Esophagus squamous epithelium (tissue), 5 donors: ENCODE results near the gene PPP1R10. TPM values are rescaled to one million over a fixed set of nuclear protein-coding genes. Genes with fewer than 3 reads are reported as not detected.

Experiments used
- DNase-seq: peaks from one replicate; lab custom pipeline; 2025; lab: John Stamatoyannopoulos, UW
- H3K27ac ChIP-seq, 4 donors: fragments of 200-600 bp; sonication (generic); one replicate each; pipeline ENCODE4 v1.5.1; 2016 to 2019; ENCODE audit warnings: mild to moderate bottlenecking in 1 of 4
- H3K27me3 ChIP-seq, 4 donors: fragments of 200-600 bp; sonication (generic); 1 replicate in 3 of 4; 2 replicates in 1 of 4; pipeline versions ENCODE4 v1.5.1 to v1.6.0; 2017 to 2021; ENCODE audit warnings: antibody characterized with exemption in 1 of 4
- H3K36me3 ChIP-seq, 3 donors: fragments of 200-600 bp; sonication (generic); one replicate each; pipeline ENCODE4 v1.5.1; 2016 to 2019
- H3K4me1 ChIP-seq, 3 donors: fragments of 200-600 bp; sonication (generic); one replicate each; pipeline ENCODE4 v1.5.1; 2017 to 2019
- H3K4me3 ChIP-seq, 4 donors: fragments of 200-600 bp; sonication (generic); 1 replicate in 3 of 4; 2 replicates in 1 of 4; pipeline ENCODE4 v1.5.1; 2016 to 2019; ENCODE audit warnings: mild to moderate bottlenecking in 2 of 4, moderate library complexity in 1 of 4
- H3K9me3 ChIP-seq, 3 donors: fragments of 200-600 bp; sonication (generic); one replicate each; pipeline ENCODE4 v1.5.1; 2016 to 2019
- POLR2A ChIP-seq, 4 donors: fragments of 450-650 bp; IDR thresholded peaks; one replicate each; pipeline ENCODE4 v1.6.1; 2017; ENCODE audit warnings: antibody characterized with exemption in 4 of 4, mild to moderate bottlenecking in 4 of 4, moderate library complexity in 3 of 4
- WGBS, 2 donors: methylation state at CpG; one replicate each; pipeline ENCODE4 v1.1.5; 2018; 5-methylcytosine and 5-hydroxymethylcytosine counted together
- intact Hi-C: fragments of 100-400 bp; cut with DNase I; formaldehyde crosslinking; loops from one replicate; pipeline ENCODE4 v1.15.0; 2022
- small RNA-seq, 4 donors: library from RNA; depleted of rRNA; stranded (forward); fragments of <200 nt; gene quantifications; one replicate each; pipeline ENCODE3, GENCODE V24; 2016
- total RNA-seq, 4 donors: library from RNA; depleted of rRNA; stranded (reverse); fragments of >200 nt; gene quantifications; one replicate each; pipeline ENCODE4 v1.1.0, GENCODE V29; 2016
- TF ChIP-seq, protein P1 (sequence below), 6 experiments: fragments of 450-650 bp in 4 of 6; fragments of 200-600 bp in 2 of 6; sonication (generic) in 2 of 6; IDR thresholded peaks; one replicate each; pipeline ENCODE4 v1.5.1; 2016 to 2019; ENCODE audit warnings: antibody characterized with exemption in 6 of 6, mild to moderate bottlenecking in 4 of 6, moderate library complexity in 4 of 6
- donor health status: DM: yes; HTN: yes; CAD: no.

Gene PPP1R10
- total RNA-seq, 4 donors from 2014 or later, result 24.2 to 32.6 (median 25.9) TPM

DNA sequence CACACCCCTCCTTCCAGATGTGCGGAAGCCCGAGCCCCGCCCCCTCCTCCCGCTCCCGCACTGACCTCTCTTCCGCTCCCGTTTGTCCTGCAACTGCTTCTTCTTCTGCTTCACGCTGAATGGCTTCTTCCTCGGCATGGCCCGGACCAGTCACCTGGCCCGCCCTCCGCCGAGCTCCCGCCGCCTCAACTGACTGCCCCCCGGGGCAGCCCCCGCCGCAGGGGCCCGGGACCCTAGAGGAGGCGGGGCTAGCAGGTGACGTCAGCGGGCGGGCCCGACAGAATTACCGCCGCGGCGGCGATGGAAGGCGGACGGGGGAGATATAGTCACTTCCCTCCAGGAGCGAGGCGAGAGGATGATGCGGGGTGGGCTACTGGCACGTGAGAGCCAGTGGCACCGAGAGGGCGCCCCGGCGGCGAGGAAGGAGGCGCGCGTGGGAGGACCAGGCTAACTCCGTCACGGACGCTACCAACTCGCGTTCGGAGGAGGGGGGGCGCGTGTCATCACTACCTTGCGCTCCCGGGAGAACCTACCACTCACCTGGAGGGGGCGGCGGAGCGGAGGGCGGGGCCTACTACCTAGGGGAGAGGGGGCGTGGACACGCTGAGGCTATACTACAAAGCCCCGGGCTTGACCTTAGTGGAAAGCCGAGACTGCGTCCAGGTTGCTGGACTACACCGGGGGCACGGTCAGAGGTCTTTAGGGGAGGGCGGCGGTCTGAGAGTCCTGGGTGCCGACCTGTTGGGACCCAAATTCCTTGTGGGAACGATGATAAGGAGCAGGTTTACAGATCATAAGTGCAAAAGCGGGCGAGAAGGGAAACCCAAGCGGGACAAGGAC lies 60.8 kb downstream of the PPP1R10 start, which contains the start of gene GNL1:
Gene GNL1, minus strand, starts transcription at position 424 of the 840 bp plus-strand sequence. Its CDS starts 286 bp downstream, at position 138.
- H3K4me1 ChIP-seq, result peaks cover 7 to 33% (median 20%) of the 10 kb centered on the region in 3 donors
- TF ChIP-seq POLR2A (IDR thresholded peaks at IDR 0.05), result peak in 2 of 4 donors; percentile 47 to 56
- TF ChIP-seq, protein P1, sequence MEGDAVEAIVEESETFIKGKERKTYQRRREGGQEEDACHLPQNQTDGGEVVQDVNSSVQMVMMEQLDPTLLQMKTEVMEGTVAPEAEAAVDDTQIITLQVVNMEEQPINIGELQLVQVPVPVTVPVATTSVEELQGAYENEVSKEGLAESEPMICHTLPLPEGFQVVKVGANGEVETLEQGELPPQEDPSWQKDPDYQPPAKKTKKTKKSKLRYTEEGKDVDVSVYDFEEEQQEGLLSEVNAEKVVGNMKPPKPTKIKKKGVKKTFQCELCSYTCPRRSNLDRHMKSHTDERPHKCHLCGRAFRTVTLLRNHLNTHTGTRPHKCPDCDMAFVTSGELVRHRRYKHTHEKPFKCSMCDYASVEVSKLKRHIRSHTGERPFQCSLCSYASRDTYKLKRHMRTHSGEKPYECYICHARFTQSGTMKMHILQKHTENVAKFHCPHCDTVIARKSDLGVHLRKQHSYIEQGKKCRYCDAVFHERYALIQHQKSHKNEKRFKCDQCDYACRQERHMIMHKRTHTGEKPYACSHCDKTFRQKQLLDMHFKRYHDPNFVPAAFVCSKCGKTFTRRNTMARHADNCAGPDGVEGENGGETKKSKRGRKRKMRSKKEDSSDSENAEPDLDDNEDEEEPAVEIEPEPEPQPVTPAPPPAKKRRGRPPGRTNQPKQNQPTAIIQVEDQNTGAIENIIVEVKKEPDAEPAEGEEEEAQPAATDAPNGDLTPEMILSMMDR (IDR thresholded peaks at IDR 0.05), result peak in 1 of 6 experiments; percentile 27
- DNase-seq, result peak; percentile 91
- 0 to 2% methylated on average over 19 to 37 of the region's 71 CpGs for WGBS, 2 donors
- peak within 1 kb of the TSS; percentile 96 to 100 (median 99) for H3K27ac ChIP-seq
- intact Hi-C loops, result no loop called here
- no peaks in the 10 kb centered on the region for H3K9me3 ChIP-seq
- no peaks in the 10 kb centered on the region for H3K27me3 ChIP-seq
- H3K36me3 ChIP-seq, result peaks cover 14 to 36% (median 15%) of the 10 kb centered on the region in 3 donors
- H3K4me3 ChIP-seq, result peak within 1 kb of the TSS; percentile 54 to 100 (median 92)

DNA sequence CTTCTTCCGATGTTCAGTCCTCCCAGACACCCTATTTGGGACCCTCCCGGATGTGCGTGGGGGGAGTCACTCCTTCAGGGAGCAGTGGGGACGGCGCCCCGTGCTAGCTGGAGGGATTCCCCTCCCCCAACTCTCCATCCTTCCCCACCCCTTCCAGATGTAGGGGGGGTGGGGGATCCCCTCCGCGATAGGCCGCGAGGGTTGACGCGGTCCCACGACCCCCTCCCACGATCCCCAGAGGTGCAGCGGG lies 61.3 kb downstream of the PPP1R10 start:
- H3K4me3 ChIP-seq, result peak overlapping the region; percentile 54 to 100 (median 92)
- no peaks in the 10 kb centered on the region for H3K9me3 ChIP-seq
- peaks cover 14 to 40% (median 19%) of the 10 kb centered on the region in 3 donors for H3K36me3 ChIP-seq
- intact Hi-C loops, result no loop called here
- peaks cover 7 to 33% (median 20%) of the 10 kb centered on the region in 3 donors for H3K4me1 ChIP-seq
- TF ChIP-seq, protein P1 (IDR thresholded peaks at IDR 0.05), result no peak
- TF ChIP-seq POLR2A (IDR thresholded peaks at IDR 0.05), result no peak
- no peaks in the 10 kb centered on the region for H3K27me3 ChIP-seq
- 0 to 8% methylated on average over 2 to 4 of the region's 15 CpGs for WGBS, 2 donors
- no peak for DNase-seq
- peak overlapping the region; percentile 96 to 100 (median 99) for H3K27ac ChIP-seq

DNA sequence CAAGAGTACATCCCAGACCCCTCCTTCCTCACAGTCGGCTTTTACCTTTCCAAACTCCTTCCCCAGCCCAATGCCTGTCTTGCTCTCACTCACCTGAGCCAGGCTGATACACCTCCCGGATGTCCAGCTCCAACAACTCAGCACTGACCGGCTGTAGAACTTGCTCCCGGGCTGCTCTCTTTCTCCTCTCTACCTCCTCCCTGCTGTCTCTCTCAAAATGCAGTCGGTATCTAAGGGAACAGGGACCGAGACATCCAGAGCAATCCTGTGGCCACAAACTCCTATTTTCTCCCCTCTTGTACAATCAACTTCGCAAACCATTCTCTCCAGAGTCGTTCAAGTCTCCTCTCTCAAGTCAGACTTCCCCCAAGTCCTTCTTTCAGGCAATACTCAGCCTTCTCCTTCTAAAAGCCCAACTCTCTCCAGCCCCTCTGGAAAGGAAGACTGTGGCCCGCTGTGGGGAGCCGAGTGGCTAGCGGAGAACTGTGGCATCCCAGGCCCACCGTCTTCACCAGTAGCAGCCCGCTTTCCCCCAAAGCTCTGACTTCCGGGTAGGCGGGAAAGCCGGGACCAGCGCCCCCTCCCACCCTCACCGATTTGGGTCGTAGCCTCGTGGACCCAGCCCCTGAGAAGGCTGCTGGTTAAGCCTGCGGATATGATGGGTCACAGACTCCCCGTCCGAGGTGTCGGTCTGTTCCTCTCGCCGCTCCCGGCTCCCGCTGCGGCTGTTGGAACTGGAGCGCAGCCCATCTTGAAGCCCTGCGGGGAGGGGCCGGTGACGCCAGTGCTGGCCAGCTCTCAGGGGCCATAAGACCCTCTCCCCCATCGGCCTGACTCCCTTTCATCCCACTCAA lies 61.9 kb downstream of the PPP1R10 start:
- peaks cover 14 to 45% (median 19%) of the 10 kb centered on the region in 3 donors for H3K36me3 ChIP-seq
- H3K27me3 ChIP-seq, result no peaks in the 10 kb centered on the region
- intact Hi-C loops, result no loop called here
- DNase-seq, result peak; percentile 22
- H3K4me3 ChIP-seq, result peak overlapping the region; percentile 54 to 100 (median 92)
- WGBS, 2 donors, result 11 to 19% methylated on average over 18 to 25 of the region's 34 CpGs
- TF ChIP-seq, protein P1 (IDR thresholded peaks at IDR 0.05), result no peak
- no peak for TF ChIP-seq POLR2A (IDR thresholded peaks at IDR 0.05)
- peaks cover 7 to 33% (median 20%) of the 10 kb centered on the region in 3 donors for H3K4me1 ChIP-seq
- no peaks in the 10 kb centered on the region for H3K9me3 ChIP-seq
- peak overlapping the region; percentile 96 to 100 (median 99) for H3K27ac ChIP-seq

DNA sequence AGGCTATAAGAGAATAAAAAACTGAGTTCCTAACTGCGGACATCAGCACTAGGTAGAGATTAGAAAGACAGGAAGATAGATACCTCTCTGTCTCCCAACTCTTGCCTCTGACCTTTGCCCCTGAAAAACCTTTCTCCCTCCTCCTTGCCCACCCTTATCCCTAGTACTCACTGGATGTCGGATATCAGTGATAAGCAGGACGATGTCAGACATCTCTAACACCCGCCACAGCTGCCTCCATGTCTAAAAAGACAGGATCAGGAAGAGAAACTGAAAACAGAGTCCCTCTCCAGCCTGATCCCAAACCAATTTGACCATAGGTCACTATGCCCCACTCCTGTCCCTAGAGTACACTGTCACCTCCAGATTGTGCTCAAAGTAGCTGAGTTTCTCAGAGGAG lies 62.6 kb downstream of the PPP1R10 start:
- TF ChIP-seq, protein P1 (IDR thresholded peaks at IDR 0.05), result no peak
- no peak for TF ChIP-seq POLR2A (IDR thresholded peaks at IDR 0.05)
- Histone ChIP-seq H3K36me3 (peaks cover 14 to 53% (median 19%) of the 10 kb centered on the region in 3 donors), H3K27ac (peak overlapping the region in 2 of 4 donors; percentile 99 to 100), H3K27me3 (no peaks in the 10 kb centered on the region), H3K4me3 (no peak overlapping the region), H3K4me1 (peaks cover 7 to 33% (median 20%) of the 10 kb centered on the region in 3 donors), H3K9me3 (no peaks in the 10 kb centered on the region)
- intact Hi-C loops, result no loop called here
- no peak for DNase-seq
- WGBS, 2 donors, result 91 to 96% methylated on average over 4 of the region's 4 CpGs

Small RNA genes lying within 50 kb of the gene (small RNA-seq; reads per million reads assigned to genes)
- gene MIR877, result 2.9 to 9.8 (median 3.4) reads per million in 4 donors

Other genes with a start within 250 kb of the PPP1R10 start
- gene HLA-E, start 127.7 kb downstream of the PPP1R10 start, total RNA-seq, result 100 to 1,000 TPM; 263 to 597 (median 356) TPM
- 10 to 100 TPM; 12.7 to 37.2 (median 20.5) TPM for gene GNL1, start 60.8 kb downstream of the PPP1R10 start, total RNA-seq
- gene PRR3, start 59.9 kb downstream of the PPP1R10 start, total RNA-seq, result 10 to 100 TPM in 1 of 4 donors, 1 to 10 TPM in 3; 3.2 to 11.6 (median 5.8) TPM
- gene ABCF1, start 45.8 kb downstream of the PPP1R10 start, total RNA-seq, result 10 to 100 TPM; 31.0 to 42.3 (median 36.0) TPM
- 10 to 100 TPM; 31.0 to 56.3 (median 40.6) TPM for gene MRPS18B, start 597 bp upstream of the PPP1R10 start, total RNA-seq
- 1 to 10 TPM; 5.0 to 6.7 (median 6.3) TPM for gene ATAT1, start 9.6 kb upstream of the PPP1R10 start, total RNA-seq
- gene C6orf136, start 29.9 kb upstream of the PPP1R10 start, total RNA-seq, result 10 to 100 TPM in 3 of 4 donors, 1 to 10 TPM in 1; 8.3 to 17.5 (median 12.7) TPM
- gene DHX16, start 55.8 kb upstream of the PPP1R10 start, total RNA-seq, result 10 to 100 TPM; 11.4 to 26.6 (median 24.4) TPM
- 10 to 100 TPM in 3 of 4 donors, 1 to 10 TPM in 1; 9.8 to 22.2 (median 17.4) TPM for gene PPP1R18, start 69.4 kb upstream of the PPP1R10 start, total RNA-seq
- gene NRM, start 73.7 kb upstream of the PPP1R10 start, total RNA-seq, result 1 to 10 TPM; 3.8 to 7.4 (median 6.7) TPM
- gene MDC1, start 100.0 kb upstream of the PPP1R10 start, total RNA-seq, result 1 to 10 TPM; 2.4 to 7.4 (median 7.0) TPM
- gene TUBB, start 103.1 kb upstream of the PPP1R10 start, total RNA-seq, result 100 to 1,000 TPM; 151 to 351 (median 255) TPM
- 10 to 100 TPM; 46.7 to 88.8 (median 64.4) TPM for gene FLOT1, start 125.4 kb upstream of the PPP1R10 start, total RNA-seq
- gene IER3, start 127.3 kb upstream of the PPP1R10 start, total RNA-seq, result 10 to 100 TPM; 41.4 to 87.9 (median 66.0) TPM